Adrenal gland (tissue), 5 donors: ENCODE results near the gene CDH5.
A peak's percentile ranks its signal among the peaks of the same experiment; 100 is the strongest.

ENCODE experiments used
- CTCF ChIP-seq, 6 experiments: fragments of 450-650 bp in 4 of 6; fragments of 200-600 bp in 2 of 6; sonication (generic) in 1 of 6; IDR thresholded peaks; 1 replicate in 5 of 6; 2 replicates in 1 of 6; pipeline versions ENCODE4 v1.5.1 to v1.8.0; 2016 to 2021; ENCODE audit warnings: antibody characterized with exemption in 6 of 6, mild to moderate bottlenecking in 2 of 6, moderate library complexity in 1 of 6
- POLR2A ChIP-seq, 2 donors: fragments of 450-650 bp; IDR thresholded peaks; one replicate each; pipeline ENCODE4 v1.6.1; 2017; ENCODE audit warnings: antibody characterized with exemption in 2 of 2, mild to moderate bottlenecking in 2 of 2, moderate library complexity in 1 of 2
- donor health status: DM: no; HTN: no; CAD: no.

GRCh38 chr16:66406534-66407221, 40.2 kb downstream of the CDH5 start:
- TF ChIP-seq CTCF (IDR thresholded peaks at IDR 0.05) = peak; percentile 86 to 95 (median 92)
- TF ChIP-seq POLR2A (IDR thresholded peaks at IDR 0.05) = no peak
